OCI-LY1 (cell line): ENCODE measurements around the gene GNS.
A peak's percentile ranks its signal among the peaks of the same experiment; 100 is the strongest.

Experiments
- H2AFZ ChIP-seq: fragments of 200-600 bp; sonication (generic), shearing (Covaris generic); 2 replicates; pipeline ENCODE4 v1.6.0; 2014; ENCODE audit warnings: antibody characterized with exemption, mild to moderate bottlenecking, low read length
- H3F3A ChIP-seq: fragments of 200-600 bp; sonication (generic), shearing (Covaris generic); 2 replicates; pipeline ENCODE4 v1.6.0; 2014; ENCODE audit warnings: mild to moderate bottlenecking, antibody characterized with exemption, low read length, moderate library complexity; ENCODE audit not compliant: insufficient read depth
- H3K27ac ChIP-seq: fragments of 200-600 bp; sonication (generic); 2 replicates; pipeline ENCODE4 v1.5.1; 2014; ENCODE audit warnings: low read length, mixed run types, mild to moderate bottlenecking, low read depth; ENCODE audit not compliant: poor library complexity, severe bottlenecking
- H3K27me3 ChIP-seq: fragments of 200-600 bp; sonication (generic); 2 replicates; pipeline ENCODE4 v1.6.0; 2014; ENCODE audit warnings: antibody characterized with exemption, mild to moderate bottlenecking, low read length, moderate library complexity; ENCODE audit not compliant: insufficient read depth
- H3K36me3 ChIP-seq: fragments of 200-600 bp; sonication (generic); 2 replicates; pipeline ENCODE4 v1.6.1; 2014; ENCODE audit warnings: mild to moderate bottlenecking, antibody characterized with exemption, low read length, moderate library complexity, mixed read lengths; ENCODE audit not compliant: insufficient read depth
- H3K4me1 ChIP-seq: fragments of 200-600 bp; sonication (generic); 2 replicates; pipeline ENCODE4 v1.5.1; 2014; ENCODE audit warnings: mild to moderate bottlenecking, low read length, moderate library complexity; ENCODE audit not compliant: insufficient read depth, severe bottlenecking
- H3K4me2 ChIP-seq: fragments of 200-600 bp; sonication (generic), shearing (Covaris generic); 2 replicates; pipeline ENCODE4 v1.6.1; 2014; ENCODE audit warnings: low read length
- H3K4me3 ChIP-seq: fragments of 200-600 bp; sonication (generic); 2 replicates; pipeline ENCODE4 v1.5.1; 2014; ENCODE audit warnings: low read length, low read depth, mild to moderate bottlenecking, mixed read lengths; ENCODE audit not compliant: poor library complexity, severe bottlenecking
- H3K79me2 ChIP-seq: fragments of 200-600 bp; shearing (Covaris generic); 2 replicates; pipeline ENCODE4 v1.6.1; 2016; ENCODE audit warnings: mixed run types, low read length, mixed read lengths; ENCODE audit not compliant: insufficient read depth
- H3K9ac ChIP-seq: fragments of 200-600 bp; sonication (generic), shearing (Covaris generic); 2 replicates; pipeline ENCODE4 v1.6.1; 2014; ENCODE audit warnings: mild to moderate bottlenecking, low read length, mixed read lengths
- H3K9me2 ChIP-seq: fragments of 200-600 bp; sonication (generic), shearing (Covaris generic); 2 replicates; pipeline ENCODE4 v1.6.1; 2014; ENCODE audit warnings: low read depth, mild to moderate bottlenecking, low read length, mixed read lengths
- H3K9me3 ChIP-seq: fragments of 200-600 bp; shearing (Covaris generic); 2 replicates; pipeline ENCODE4 v1.6.1; 2014; ENCODE audit warnings: low read length, mixed read lengths
- H4K20me1 ChIP-seq: fragments of 200-600 bp; sonication (generic), shearing (Covaris generic); 2 replicates; pipeline ENCODE4 v1.6.0; 2016; ENCODE audit warnings: mild to moderate bottlenecking, low read length; ENCODE audit not compliant: insufficient read depth
- EZH2 ChIP-seq: fragments of 200-600 bp; sonication (generic), shearing (Covaris generic); IDR thresholded peaks from 2 replicates; pipeline ENCODE4 v1.8.0; 2017; ENCODE audit warnings: borderline replicate concordance, mixed run types, mild to moderate bottlenecking, antibody characterized with exemption, low read length, moderate library complexity, mixed read lengths
- TF ChIP-seq, protein P1 (sequence below): fragments of 200-600 bp; sonication (generic), shearing (Covaris generic); IDR thresholded peaks from 2 replicates; pipeline ENCODE4 v1.5.1; 2017; ENCODE audit warnings: mild to moderate bottlenecking, antibody characterized with exemption, low read length, moderate library complexity, mixed read lengths

Gene GNS

DNA sequence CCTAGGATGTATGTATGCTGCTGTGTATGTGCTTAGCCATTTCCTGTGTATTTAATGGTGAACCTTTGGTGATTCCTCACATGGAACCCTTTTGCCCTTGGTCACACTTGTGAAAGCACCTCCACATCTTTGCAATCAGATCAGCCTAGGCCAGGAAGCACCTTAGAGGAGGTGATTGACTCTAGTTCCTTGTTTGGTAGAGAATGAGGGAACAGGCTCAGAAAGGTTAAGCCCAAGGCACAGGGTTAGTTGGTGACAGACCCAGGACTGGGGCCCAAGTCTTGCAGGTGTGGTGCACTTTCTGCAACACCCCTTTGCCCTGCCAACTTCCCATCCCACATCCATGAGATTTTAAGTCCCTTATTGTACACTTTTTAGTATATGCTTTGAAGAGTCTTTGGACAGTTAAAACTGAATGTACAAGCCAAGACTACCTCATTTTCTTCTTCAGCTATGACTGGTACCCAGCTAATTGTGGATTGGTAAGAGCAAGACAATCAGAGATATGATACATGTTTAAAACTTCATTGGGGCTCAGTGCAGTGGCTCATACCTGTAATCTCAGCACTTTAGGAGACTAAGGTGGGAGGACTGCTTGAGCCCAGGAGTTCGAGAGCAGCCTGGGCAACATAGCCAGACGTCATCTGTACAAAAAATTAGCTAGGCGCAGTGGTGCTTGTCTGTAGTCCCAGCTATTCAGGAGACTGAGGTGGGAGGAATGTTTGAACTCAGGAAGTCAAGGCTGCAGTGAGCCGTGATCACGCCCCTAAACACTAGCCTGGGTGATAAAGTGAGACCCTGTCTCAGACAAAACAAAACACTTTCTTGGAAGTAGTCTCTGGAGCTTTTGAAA, 77.8 kb downstream of the GNS start:
- no peak overlapping the region for H3K27ac ChIP-seq
- peaks cover 20% of the 10 kb centered on the region for H3K4me1 ChIP-seq
- no peaks in the 10 kb centered on the region for H3K27me3 ChIP-seq
- no peaks in the 10 kb centered on the region for H4K20me1 ChIP-seq
- H3K4me2 ChIP-seq, result no peak overlapping the region
- H3K9ac ChIP-seq, result no peak overlapping the region
- peaks cover 17% of the 10 kb centered on the region for H3K36me3 ChIP-seq
- TF ChIP-seq, protein P1, sequence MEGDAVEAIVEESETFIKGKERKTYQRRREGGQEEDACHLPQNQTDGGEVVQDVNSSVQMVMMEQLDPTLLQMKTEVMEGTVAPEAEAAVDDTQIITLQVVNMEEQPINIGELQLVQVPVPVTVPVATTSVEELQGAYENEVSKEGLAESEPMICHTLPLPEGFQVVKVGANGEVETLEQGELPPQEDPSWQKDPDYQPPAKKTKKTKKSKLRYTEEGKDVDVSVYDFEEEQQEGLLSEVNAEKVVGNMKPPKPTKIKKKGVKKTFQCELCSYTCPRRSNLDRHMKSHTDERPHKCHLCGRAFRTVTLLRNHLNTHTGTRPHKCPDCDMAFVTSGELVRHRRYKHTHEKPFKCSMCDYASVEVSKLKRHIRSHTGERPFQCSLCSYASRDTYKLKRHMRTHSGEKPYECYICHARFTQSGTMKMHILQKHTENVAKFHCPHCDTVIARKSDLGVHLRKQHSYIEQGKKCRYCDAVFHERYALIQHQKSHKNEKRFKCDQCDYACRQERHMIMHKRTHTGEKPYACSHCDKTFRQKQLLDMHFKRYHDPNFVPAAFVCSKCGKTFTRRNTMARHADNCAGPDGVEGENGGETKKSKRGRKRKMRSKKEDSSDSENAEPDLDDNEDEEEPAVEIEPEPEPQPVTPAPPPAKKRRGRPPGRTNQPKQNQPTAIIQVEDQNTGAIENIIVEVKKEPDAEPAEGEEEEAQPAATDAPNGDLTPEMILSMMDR, result no peak
- TF ChIP-seq EZH2, result no peak
- H2AFZ ChIP-seq, result no peak overlapping the region
- H3F3A ChIP-seq, result no peaks in the 10 kb centered on the region
- H3K9me3 ChIP-seq, result no peaks in the 10 kb centered on the region
- no peak overlapping the region for H3K4me3 ChIP-seq
- no peaks in the 10 kb centered on the region for H3K9me2 ChIP-seq
- no peaks in the 10 kb centered on the region for H3K79me2 ChIP-seq

DNA sequence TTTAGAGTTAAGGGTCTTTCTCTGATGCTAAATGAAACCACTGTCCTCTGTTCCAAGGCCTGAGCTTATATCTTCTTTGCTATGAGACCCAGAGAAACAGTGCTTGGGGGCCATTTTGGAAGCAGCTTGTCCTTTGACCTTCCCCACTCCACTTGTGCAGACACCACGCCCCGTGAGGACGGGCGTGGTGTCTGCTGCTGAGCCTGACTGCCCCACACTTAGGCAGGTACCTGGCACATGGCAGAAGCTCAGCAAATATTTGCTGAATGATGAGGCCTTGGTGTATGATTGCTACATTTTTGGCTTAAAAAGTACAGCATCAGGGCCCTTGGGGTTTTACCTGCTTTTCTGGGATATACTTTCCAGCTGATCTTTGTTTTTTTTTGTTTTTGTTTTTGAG, 79.0 kb downstream of the GNS start:
- Histone ChIP-seq H2AFZ (no peak overlapping the region), H3K9me3 (no peaks in the 10 kb centered on the region), H3K4me1 (peaks cover 20% of the 10 kb centered on the region), H3K27ac (no peak overlapping the region), H3K9me2 (no peaks in the 10 kb centered on the region), H3K4me3 (no peak overlapping the region), H4K20me1 (no peaks in the 10 kb centered on the region), H3K36me3 (peaks cover 8% of the 10 kb centered on the region), H3K27me3 (no peaks in the 10 kb centered on the region), H3F3A (no peaks in the 10 kb centered on the region), H3K9ac (no peak overlapping the region), H3K4me2 (peak overlapping the region; percentile 41), H3K79me2 (no peaks in the 10 kb centered on the region)
- TF ChIP-seq, protein P1, result no peak
- TF ChIP-seq EZH2, result no peak

DNA sequence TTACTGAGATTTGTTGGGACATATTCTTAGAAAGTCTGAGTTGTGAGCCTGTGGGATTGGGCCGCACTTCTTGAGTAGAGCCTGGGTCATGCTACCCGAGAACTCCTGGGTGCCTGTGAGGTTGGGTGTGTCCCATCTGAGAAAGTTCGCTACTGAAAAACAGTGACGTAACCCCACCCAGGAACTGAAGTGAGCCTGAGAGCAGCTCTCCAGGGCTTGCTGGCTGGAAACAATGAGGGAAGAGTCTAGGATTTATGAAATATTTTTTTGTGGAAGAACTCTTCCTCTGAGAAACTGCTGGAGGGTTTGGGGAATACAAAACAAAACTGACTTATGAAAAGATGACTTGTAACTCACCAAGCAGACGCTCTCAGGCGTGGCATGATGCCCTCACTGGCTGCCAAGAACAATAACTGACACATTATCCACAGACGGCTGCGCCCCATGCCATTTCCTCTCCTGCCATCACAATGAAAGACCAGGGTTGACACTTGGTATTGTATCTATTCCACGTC, 79.7 kb downstream of the GNS start:
- H3K4me1 ChIP-seq, result peaks cover 22% of the 10 kb centered on the region
- H3K36me3 ChIP-seq, result peaks cover 1% of the 10 kb centered on the region; the same call in 1 of the 2 replicates
- H4K20me1 ChIP-seq, result no peaks in the 10 kb centered on the region
- H3K9me2 ChIP-seq, result no peaks in the 10 kb centered on the region
- no peak overlapping the region for H3K9ac ChIP-seq
- H3K9me3 ChIP-seq, result no peaks in the 10 kb centered on the region
- H3K4me2 ChIP-seq, result peak overlapping the region; percentile 41
- H3K4me3 ChIP-seq, result peak overlapping the region; percentile 12
- H3K27ac ChIP-seq, result peak overlapping the region; percentile 23
- no peaks in the 10 kb centered on the region for H3K27me3 ChIP-seq
- H3F3A ChIP-seq, result no peaks in the 10 kb centered on the region
- H3K79me2 ChIP-seq, result no peaks in the 10 kb centered on the region
- TF ChIP-seq EZH2, result no peak
- TF ChIP-seq, protein P1, result no peak
- H2AFZ ChIP-seq, result no peak overlapping the region
